Posterior cingulate gyrus (tissue), 11 donors: ENCODE data around the gene RUVBL1.
"Not testable (repeated sequence)": the region's sequence is repeated elsewhere in the genome, so short reads cannot be mapped to it uniquely, and the experiment has no call there.

ENCODE experiments used
- DNase-seq, 10 donors: peaks; one replicate each; pipeline versions ENCODE4 v3.0.0 to v3.0.0-alpha.2; 2020 to 2021; ENCODE audit warnings: mixed read lengths in 3 of 10
- intact Hi-C: fragments of 100-400 bp; cut with DNase I; formaldehyde crosslinking; loops from one replicate; pipeline ENCODE4 v1.15.1; 2023

RUVBL1 gene

DNA sequence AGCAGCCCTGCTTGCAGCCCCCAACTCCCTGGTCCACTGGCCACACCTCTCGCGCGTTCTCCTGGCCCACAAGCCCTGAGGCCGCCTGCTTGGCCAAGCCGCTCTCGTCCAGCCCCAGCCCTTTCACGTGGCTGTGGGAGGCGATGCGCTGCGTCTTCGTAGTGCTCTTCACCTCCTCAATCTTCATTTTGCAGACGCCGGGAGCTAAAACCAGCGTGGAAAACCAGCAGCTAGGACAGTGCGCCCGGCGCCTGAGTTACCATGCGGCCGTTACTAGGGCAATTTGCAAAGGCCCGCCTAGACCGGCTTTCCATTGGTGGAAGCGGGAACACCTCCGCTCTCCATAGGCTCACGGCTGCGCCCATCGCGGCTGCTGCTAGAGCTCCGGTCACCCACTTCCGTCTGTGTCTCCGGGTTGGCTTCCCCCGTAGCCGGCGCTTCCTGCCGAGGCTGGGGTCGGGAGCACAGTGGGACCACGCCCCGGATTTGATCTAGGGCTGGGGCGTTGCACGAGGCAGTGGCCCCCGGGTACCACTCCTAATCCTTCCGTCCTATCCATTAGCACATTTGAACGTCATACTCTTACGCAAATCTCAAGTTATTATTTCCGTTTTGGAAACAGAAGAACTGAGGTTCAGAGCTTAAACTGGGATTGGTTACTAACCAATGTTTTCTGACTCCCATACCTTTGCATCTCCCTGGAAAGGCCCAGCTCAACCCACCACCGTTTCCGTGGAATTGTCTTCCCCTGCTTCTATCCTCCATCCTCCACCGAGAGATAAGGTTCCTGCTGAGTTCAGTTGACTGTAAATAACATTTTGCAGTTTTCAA, at the start of gene RUVBL1:
TSS of gene RUVBL1 (minus strand) at position 275 of the 831 bp plus-strand sequence. CDS start at position 187, 88 bp downstream.
- DNase-seq: peak; percentile 95 to 100 (median 98)
- intact Hi-C loops: loop anchor here (1.0 kb wide), 1 partner anchor 30 kb away; the partner anchor contains the start of gene EEFSEC

GRCh38 chr3:128173200-128173599, 49.6 kb upstream of the RUVBL1 start:
- intact Hi-C loops: loop anchor here (5.0 kb wide), 3 partner anchors 149 to 409 kb away; no protein-coding TSS in a partner anchor
- no peak for DNase-seq

GRCh38 chr3:128170866-128171516, 47.4 kb upstream of the RUVBL1 start:
- peak in 7 of 10 donors; percentile 36 to 92 (median 60) for DNase-seq
- intact Hi-C loops: loop anchor here (5.0 kb wide), 3 partner anchors 151 to 411 kb away; no protein-coding TSS in a partner anchor

GRCh38 chr3:128168836-128169235, 45.2 kb upstream of the RUVBL1 start:
- DNase-seq: no peak
- intact Hi-C loops: no loop called here

DNA sequence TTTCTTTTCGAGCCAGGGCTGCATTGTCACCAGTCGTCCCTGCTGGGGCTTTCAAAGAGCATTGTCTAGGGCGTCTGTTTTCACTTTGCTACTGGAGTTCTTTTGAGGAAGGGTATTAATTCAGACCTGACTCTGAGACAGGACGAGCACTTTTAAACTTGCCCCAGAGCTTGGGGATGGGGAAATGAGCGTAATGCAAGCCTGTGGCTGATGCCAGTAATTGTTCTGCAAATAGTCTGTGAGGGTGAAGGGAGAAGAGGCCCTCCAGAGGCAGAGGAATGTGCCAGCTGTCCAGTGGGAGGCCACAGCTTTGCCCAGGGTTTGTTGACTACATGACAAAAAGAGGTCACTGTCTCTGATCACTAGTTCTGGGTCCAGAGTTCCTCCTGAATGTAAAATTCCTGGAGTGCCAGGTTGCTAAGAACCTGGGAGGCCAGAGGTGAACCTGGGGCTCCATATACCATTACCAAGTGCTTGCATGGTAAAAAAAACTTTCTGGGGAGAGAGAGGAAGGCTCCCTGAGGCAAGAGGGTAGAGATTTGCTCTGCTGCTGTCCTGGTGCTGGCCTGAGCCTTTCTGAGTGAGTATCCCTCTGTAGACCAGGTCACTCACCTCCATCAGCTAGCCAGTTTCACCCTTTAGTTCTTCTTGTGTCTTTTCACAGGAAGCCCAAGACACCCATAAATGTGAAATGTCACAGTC, 44.5 kb upstream of the RUVBL1 start:
- DNase-seq: peak in 1 of 10 donors; percentile 80

GRCh38 chr3:128167646-128167972, 44.0 kb upstream of the RUVBL1 start:
- intact Hi-C loops: no loop called here
- DNase-seq: no peak

More for the DNA sequence above, 44.5 kb upstream of the RUVBL1 start:
- intact Hi-C loops: no loop called here

DNA sequence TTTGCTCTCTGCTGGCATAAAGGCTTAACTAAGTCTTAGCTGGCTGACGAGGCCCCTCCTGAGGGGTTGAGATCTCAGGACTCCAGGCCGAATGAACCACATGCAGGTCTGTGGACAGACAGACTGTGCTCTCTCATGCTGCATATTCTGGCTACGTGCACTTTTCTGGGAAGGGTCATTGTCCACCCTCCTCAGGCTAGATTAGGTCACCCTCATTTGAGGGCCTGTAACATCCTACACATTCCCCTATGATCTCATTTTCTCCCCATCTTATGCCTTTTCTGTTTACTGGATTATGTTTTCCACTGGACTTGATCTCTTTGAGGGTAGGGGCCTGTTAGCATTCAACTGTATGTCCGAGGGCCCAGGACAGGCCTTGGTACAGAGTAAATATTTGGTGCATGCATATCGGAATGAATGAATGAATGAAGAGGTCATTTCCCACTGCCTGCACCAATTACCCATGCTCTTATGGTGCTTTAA, 43.4 kb upstream of the RUVBL1 start:
- intact Hi-C loops: no loop called here
- no peak for DNase-seq

DNA sequence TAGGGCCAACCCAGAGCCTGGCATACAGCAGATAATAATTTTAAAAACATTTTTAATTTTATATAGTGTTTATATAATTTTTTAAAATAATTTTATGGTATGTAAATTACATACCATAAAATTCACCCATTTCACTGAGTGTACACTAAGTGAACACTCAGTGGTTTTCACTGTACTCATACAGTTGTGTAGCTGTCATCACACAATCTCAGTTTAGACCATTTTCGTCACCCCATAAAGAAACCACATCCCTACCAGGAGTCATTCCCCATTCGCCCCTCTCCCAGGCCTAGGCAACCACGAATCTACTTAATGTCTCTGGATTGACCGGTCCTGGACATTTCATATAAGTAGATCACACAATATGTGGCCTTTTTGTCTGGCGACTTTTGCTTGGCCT, 39.8 kb upstream of the RUVBL1 start:
- no peak for DNase-seq
- intact Hi-C loops: no loop called here

DNA sequence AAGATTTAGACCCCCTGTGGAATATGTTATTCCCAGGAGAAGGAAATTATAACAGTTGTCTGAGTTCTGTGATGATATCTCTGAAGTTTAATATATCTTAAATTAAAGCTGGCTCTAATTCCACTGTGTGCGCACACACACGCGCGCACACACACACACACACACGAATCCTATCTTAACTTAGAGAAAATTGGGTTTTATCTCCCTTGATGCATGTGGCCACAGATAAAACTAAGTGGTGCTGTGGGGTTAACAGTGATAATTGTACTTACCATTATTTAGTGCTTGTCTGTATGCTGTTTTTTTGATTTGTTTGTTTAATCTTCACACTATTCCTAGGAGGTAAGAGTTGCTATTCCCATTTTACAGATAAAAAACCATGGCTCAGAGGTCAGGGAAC, 37.0 kb upstream of the RUVBL1 start:
- intact Hi-C loops: no loop called here
- no peak for DNase-seq

DNA sequence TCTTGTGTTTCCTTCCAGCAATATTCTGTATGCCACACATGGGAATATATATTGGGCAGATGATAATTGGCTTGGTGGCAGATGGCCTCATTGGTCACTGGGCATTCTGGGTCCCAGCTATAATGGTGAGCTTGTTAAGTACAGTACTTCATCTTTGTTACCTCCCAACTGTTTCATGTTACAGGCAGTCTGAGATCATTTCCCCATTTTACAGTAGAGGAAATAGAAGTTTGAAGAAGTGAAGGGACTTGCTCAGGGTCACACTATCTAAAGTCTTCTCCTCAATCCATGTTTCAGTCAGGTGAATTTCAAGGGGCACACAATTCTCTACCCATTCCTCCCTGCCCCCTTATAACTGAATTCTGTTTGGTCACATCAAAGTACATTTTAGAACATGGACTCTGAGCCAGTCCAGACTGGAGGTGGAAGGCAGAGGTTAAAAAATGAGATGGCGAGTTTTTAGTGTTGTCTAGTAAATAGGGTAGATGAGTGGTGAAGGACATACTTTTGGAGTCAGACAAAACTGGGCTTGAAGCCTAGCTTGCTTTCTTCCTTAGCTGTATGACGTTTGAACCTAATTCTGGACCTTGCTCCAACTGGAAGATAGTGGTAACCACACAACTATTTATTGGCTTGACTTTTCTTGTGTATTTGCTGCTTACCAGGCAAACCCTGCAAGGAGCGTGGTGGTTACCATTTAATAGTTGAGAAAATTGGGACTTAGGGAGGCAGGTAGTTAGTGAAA, 32.2 kb upstream of the RUVBL1 start:
- intact Hi-C loops: loop anchor here (10.0 kb wide), 1 partner anchor 81 kb away; no protein-coding TSS in a partner anchor
- DNase-seq: no peak

DNA sequence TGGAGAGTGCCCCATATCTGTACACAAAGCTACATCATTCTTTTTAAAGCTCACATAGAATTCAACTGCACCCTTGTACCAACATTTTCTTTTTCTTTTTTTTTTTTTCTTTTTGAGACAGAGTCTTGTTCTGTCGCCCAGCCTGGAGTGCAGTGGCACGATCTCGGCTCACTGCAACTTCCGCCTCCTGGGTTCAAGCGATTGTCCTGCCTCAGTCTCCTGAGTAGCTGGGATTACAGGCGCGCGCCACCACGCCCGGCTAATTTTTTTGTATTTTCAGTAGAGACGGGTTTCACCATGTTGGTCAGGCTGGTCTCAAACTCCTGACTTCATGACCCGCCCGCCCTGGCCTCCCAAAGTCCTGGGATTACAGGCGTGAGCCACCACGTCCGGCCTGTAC, 30.7 kb upstream of the RUVBL1 start:
- intact Hi-C loops: loop anchor here (10.0 kb wide), 1 partner anchor 80 kb away; no protein-coding TSS in a partner anchor
- DNase-seq: not testable (repeated sequence)

DNA sequence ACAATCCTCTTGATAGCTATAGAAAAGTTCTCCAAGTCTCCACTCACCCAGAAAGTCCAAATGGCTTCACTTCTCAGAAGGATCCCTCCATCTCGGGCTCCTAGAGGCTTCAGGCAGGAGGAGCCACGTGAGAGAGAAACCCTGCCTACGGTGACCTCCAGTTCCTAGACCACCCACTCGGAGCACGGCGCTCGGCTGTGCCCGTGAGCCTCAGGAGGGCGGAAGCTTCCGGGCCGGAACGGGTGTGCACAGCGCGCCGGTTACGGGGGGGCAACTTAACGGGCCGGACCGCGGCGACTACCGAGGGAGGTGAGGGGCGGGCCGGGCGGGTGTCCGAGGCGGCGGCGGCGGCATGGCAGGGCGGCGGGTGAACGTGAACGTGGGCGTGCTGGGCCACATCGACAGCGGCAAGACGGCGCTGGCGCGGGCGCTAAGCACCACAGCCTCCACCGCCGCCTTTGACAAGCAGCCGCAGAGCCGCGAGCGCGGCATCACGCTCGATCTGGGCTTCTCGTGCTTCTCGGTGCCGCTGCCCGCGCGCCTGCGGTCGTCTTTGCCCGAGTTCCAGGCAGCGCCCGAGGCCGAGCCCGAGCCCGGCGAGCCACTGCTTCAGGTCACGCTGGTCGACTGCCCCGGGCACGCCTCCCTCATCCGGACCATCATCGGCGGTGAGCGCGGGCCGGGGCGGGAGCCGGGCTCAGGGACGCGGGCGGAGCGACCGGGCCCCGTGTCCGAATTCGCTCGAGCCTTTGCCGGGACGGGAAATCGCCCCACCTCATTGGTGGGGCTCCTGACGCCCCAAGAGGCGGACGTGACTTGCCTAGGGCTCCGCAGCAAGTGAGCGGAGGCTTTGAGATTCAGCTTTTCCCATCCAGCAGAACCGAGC, 29.8 kb upstream of the RUVBL1 start, which contains the start of gene EEFSEC:
TSS of gene EEFSEC (plus strand) at position 326 of the 886 bp plus-strand sequence. CDS start at position 353, 27 bp downstream.
- peak; percentile 64 to 97 (median 82) for DNase-seq
- intact Hi-C loops: loop anchor here (1.0 to 10.0 kb wide), 2 partner anchors 30 to 79 kb away; partner anchors contain the start of gene RUVBL1

GRCh38 chr3:128152419-128153155, 29.0 kb upstream of the RUVBL1 start:
- intact Hi-C loops: loop anchor here (1.0 to 10.0 kb wide), 2 partner anchors 29 to 78 kb away; partner anchors contain the start of gene RUVBL1
- no peak for DNase-seq

DNA sequence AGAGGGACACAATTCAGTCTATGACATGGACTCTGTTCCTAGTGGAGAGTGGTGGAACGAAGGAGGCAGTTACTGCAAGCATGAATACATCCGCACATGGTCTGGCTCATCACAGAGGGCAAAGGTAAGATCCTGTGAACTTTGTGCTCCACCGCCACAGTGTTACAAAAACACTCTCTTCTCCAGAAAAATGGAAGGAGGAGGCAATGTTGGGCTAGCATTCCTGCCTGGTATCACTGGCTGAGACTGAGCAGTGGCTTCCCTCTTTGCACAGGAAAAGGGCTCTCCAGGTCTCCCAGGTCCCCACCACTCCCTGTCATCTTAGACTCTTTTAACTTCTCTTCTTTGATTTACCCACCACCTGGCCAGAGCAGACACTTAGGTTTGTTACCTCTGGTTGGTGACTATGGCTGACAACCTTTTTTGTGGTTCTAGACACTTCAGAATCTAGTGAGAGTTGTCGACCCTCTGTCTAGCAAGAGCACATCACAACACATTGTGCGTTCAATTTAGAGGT, 28.2 kb upstream of the RUVBL1 start:
- intact Hi-C loops: loop anchor here (10.0 kb wide), 1 partner anchor 77 kb away; no protein-coding TSS in a partner anchor

DNA sequence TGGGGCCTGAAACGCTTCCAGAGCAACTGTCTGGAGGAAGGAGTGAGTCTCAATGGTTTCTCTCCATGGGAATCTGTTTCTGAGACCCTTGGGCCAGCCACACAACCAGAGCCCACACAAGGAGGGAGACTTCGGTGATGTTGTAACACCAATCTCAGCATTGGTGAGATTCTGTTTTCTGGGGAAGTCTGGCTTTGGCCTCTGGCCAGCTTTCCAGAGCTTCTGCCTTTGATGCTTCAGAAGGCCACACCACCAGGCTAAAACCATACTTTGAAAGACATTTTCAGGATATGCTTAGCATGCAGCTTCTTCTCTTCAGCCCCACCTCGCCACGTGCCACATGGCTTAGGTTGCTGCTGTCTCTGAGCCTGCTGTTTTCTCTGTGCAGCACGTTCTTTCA, 26.0 kb upstream of the RUVBL1 start:
- DNase-seq: no peak
- intact Hi-C loops: loop anchor here (10.0 kb wide), 1 partner anchor 75 kb away; no protein-coding TSS in a partner anchor

More for the DNA sequence above, 28.2 kb upstream of the RUVBL1 start:
- no peak for DNase-seq

DNA sequence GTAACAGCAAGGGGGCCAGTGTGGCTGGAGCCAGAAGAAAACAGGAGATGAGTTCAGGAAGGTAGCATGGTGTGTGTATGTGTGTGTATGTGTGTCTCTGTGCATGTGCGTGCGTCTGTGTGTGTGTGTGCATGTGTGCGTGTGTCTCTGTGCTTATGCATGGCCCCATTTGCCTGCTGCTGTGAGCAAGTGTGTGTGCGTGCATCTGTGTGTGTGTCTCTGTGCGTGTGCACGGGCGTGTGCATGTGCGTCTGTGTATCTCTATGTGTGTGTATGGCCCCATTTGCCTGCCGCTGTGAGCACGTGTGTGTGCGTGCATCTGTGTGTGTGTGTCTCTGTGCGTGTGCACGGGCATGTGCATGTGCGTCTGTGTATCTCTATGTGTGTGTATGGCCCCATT, 22.6 kb upstream of the RUVBL1 start:
- DNase-seq: no peak
- intact Hi-C loops: no loop called here

DNA sequence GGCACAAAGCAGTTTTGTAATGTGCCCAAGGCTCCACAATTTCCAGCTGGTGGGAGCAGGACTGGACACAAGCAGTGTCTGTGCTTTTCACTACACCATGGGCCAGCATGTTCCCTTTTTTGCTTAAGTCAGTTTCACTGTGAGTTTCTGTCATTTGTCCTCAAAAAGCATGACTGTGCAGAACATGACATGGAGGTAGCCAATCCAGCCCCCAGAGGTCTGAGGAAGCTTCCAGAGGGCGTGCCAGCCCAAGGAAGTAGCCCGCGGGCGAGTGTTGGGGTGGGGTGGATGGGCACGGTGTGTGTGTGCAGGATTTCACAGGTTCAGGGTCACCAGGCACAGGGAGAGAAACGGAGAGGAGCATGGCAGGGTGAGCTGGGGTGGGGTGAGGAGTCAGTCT, 21.7 kb upstream of the RUVBL1 start:
- intact Hi-C loops: no loop called here
- peak in 3 of 10 donors; percentile 15 to 19 (median 16) for DNase-seq
